HPDE6-E6E7 (cell line): ENCODE results near the gene DNAJC4.

Experiments used
- DNase-seq: peaks from one replicate; pipeline ENCODE4 v3.0.0; 2011; ENCODE audit warnings: missing footprints; ENCODE audit errors: extremely low spot score

The DNAJC4 gene

DNA sequence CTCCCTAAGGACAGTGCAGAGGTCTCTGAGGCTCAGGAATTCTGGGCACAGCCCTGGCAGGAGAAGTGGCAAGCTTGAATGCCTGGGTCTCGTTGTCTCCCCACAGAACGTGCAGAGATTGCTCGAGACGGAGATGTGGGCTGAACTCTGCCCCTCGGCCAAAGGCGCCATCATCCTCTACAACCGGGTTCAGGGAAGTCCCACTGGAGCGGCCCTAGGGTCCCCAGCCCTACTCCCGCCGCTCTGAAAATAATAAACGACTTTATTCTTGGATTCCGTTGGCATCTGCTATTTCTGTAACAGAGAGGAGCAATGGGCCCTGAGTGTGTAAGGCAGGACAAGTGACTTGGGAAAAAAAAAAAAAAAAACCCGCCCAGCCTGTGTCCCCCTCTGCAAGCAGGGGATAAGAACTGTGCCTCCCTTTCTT lies 591 bp upstream of the DNAJC4 start:
- DNase-seq: no peak

DNA sequence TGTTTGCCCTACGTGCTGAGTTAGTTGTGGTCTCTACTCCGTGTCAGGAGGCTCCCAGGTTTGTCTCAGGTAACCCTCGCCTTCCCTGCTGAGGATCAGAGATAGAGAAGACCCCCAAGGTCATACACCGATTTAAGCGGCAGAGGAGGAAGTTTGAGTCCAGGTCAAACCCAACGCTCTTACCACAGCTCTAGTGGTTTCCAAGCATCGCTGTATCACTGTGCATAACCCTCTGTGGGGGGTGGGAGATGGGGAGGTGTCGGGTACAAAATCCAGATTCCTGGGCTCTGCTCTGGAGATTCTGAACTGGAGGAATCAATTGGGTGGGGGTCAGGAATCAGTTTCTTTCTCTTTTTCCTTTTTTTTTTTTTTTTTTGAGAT lies 627 bp downstream of the DNAJC4 start:
- no peak for DNase-seq

- DNase-seq: no peak
Measured at GRCh38 chr11:64231546-64231945, 1.2 kb downstream of the DNAJC4 start.

GRCh38 chr11:64232182-64232966 lies 2.0 kb downstream of the DNAJC4 start:
- no peak for DNase-seq

DNA sequence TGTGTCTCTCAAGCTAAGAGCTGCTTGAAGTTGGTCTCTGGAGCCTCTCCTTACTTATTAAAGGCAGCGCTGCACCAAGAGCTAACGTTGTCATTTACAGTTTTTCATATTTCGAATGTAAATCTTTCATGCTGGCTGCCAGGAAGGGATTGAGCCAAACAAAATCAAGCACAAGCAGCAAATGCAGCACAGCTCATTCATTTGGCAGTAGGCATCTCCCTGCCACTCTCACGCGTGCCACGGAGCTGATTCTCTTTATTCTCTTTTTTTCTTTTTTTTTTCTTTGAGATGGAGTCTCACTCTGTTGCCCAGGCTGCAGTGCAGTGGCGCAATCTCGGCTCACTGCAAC lies 2.6 kb downstream of the DNAJC4 start:
- no peak for DNase-seq

DNA sequence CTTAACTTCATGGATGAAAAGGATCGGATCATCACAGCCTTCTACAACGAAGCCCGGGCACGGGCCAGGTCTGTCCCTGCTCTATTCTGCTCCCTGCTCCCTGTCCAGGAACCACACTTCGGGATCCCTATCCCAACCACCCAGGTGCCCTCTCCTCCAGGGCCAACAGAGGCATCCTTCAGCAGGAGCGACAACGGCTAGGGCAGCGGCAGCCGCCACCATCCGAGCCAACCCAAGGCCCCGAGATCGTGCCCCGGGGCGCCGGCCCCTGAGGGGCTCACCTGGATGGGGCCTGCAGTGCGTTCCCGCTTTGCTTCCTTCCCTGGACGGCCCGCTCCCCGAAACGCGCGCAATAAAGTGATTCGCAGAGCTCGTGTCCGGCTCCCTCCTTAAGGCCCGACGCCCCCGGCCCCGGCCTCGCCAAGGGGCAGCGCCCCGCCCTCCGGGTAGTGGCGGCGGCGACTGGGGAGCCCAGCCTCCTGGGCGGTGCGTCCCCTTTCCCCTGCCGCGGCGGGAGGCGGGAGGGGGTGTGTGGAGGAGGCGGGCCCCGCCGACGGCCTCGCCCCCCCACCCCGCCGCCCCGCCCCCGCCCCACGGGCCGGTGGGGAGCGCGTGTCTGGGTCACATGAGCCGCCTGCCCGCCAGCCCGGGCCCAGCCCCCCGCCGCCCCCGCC lies 3.7 kb downstream of the DNAJC4 start, which contains the start of gene VEGFB:
Gene VEGFB, plus strand, starts transcription at position 672 of the 674 bp plus-strand sequence. CDS start 250 bp downstream, outside the sequence.
- no peak for DNase-seq

- DNase-seq: no peak
Measured at GRCh38 chr11:64234647-64235379, 4.5 kb downstream of the DNAJC4 start.

- DNase-seq: no peak
Measured at GRCh38 chr11:64235437-64236161, 5.3 kb downstream of the DNAJC4 start.

GRCh38 chr11:64237484-64237951 lies 7.2 kb downstream of the DNAJC4 start:
- DNase-seq: no peak

DNA sequence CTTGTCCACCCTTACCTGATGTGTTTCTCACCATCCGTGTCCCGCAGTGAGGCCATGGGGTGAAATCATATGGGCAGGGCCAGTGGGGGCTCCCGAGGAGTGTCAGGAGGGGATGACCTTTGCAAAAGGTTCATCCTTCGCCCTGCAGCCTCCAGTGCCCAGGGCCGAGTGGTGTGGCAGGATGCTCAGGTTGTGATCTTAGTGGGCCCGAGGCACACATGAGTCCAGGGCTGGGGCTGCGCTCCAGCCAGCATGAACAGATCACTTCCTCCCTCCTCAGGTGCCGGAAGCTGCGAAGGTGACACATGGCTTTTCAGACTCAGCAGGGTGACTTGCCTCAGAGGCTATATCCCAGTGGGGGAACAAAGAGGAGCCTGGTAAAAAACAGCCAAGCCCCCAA lies 7.7 kb downstream of the DNAJC4 start:
- DNase-seq: no peak

DNA sequence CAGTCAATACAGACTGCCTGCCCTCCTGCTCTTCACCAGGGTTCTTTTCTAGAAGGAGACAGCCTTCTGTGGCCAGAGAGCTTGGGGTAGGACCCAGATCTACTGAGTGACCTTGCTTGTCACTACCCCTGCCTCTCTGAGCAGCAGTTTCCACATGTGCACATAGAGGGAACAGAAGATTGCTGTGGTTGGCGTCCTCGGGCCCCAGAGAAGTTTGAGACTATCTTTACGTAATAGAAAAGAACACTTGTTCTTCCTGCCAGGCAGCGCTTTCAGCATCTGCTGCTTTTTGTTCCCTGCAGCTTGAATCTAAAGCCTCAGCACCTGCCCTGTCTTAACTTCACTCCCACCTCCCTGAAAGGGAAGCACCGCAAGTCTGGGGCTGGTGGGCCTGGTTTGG lies 8.7 kb downstream of the DNAJC4 start:
- no peak for DNase-seq

DNA sequence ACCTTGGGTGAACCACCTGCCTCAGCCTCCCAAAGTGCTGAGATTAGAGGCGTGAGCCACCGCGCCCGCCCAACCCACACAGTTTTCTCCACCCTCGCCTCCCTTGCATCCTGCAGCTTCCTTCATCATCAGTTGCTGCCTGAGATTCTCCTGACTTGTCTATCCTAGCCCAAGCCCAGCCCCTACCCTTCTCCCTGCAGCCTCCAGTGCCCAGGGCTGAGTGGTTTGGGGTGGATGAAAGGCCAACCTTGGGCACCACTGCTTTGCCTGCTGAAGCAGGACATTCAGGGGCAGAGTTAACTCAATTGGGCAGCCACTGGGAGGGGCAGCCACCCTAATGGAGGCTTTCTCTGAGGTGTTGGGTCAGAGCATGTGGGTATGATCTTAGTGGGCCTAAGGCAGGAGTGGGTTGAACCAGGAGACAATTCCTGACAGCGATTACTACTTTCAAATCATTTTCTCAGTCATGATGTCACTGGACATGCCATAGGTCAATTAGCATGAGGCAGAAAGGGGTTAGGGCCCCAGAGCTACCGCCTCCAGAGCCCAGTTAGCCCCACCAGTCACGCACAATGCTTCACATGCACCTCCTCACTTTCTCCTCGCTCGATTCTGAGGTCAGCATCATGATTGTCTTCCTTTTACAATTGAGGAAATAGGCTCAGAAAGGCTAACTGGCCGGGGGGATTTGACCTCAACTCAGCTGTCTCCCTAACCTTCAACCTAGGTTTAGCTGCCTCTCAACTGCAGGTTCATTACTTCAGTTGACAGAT lies 9.5 kb downstream of the DNAJC4 start:
- no peak for DNase-seq

GRCh38 chr11:64240435-64241240 lies 10.3 kb downstream of the DNAJC4 start, which contains the start of gene FKBP2:
FKBP2 (plus strand) TSS chr11:64241095; CDS start chr11:64242388, 1,293 bp downstream.
- peak; percentile 97 for DNase-seq

- DNase-seq: peak; percentile 78
Measured at GRCh38 chr11:64241241-64241490, 10.8 kb downstream of the DNAJC4 start.

DNA sequence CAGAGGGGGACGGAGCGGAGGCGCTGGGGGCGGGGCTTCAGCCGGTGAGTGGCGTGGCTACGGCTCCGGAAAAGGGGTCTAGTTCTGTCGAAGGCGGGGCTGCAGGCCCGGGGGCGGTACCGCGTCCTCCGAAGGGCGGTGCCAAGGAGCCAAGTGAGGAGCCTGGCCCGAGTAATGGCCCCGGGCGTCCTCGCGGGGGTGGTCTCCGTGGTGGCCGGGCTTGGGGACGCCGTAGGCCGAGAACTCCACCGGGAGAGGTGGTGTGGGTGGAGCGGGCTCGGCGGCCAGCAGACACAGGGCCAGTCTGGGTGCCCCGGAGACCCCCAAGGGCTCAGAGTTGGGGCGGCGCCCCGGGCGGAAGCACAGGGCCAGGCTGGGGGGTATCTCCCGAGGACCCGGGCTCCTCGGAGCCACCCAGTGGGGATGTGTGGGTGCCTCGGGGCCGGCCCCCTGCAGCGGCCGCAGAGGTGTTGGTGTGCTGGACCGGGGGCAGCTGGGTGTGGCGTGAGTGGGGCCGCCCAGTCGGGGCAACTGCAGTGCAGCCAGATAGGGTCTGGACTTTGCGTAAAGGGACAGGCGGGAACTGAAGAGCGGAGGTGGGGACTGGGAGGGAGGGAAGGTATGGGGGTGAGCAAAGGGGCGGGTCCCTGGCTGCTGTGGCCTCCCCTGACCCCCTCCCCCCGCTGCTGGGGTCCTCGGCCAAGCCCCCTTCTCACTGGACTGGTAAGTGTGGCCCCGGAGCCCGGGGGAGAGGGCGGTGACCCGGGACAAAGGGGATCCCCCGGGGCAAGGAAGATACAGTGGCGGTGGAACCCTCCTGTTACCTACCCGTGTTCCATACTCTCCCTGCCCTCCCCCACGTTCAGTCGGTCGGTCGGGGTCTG lies 11.4 kb downstream of the DNAJC4 start:
- no peak for DNase-seq

- no peak for DNase-seq
Measured at GRCh38 chr11:64243236-64243854, 13.0 kb downstream of the DNAJC4 start.

- DNase-seq: no peak
Measured at GRCh38 chr11:64244107-64244506, 13.8 kb downstream of the DNAJC4 start.

GRCh38 chr11:64244966-64245365 lies 14.6 kb downstream of the DNAJC4 start:
- DNase-seq: no peak

- DNase-seq: no peak
Measured at GRCh38 chr11:64245401-64245796, 15.1 kb downstream of the DNAJC4 start.
